Measurements from ENCODE around the gene RTN4R.

RTN4R gene

GRCh38 chr22:20257212-20258020, 10.7 kb downstream of the RTN4R start:
- DNase-seq (ENCODE audit: low read depth, low spot score) = no peak

GRCh38 chr22:20256551-20257211, 11.4 kb downstream of the RTN4R start:
- DNase-seq (ENCODE audit: low read depth, low spot score) = no peak

GRCh38 chr22:20256027-20256426, 12.1 kb downstream of the RTN4R start:
- DNase-seq (ENCODE audit: low read depth, low spot score) = no peak

- DNase-seq (ENCODE audit: low read depth, low spot score) = no peak
These were observed 12.9 kb downstream of the RTN4R start for GRCh38 chr22:20254975-20255946.

- no peak for DNase-seq (ENCODE audit: low read depth, low spot score)
These were observed 15.0 kb downstream of the RTN4R start for GRCh38 chr22:20253161-20253560.

- no peak for DNase-seq (ENCODE audit: low read depth, low spot score)
These were observed 16.1 kb downstream of the RTN4R start for GRCh38 chr22:20251981-20252380.

- DNase-seq (ENCODE audit: low read depth, low spot score) = no peak
These were observed 16.6 kb downstream of the RTN4R start for GRCh38 chr22:20251491-20251890.

- DNase-seq (ENCODE audit: low read depth, low spot score) = no peak
These were observed 18.2 kb downstream of the RTN4R start for GRCh38 chr22:20249797-20250354.

- DNase-seq (ENCODE audit: low read depth, low spot score) = no peak
These were observed 19.6 kb downstream of the RTN4R start for GRCh38 chr22:20248461-20248978.

- DNase-seq (ENCODE audit: low read depth, low spot score) = no peak
These were observed 20.4 kb downstream of the RTN4R start for GRCh38 chr22:20247608-20248171.

GRCh38 chr22:20247010-20247505, 21.1 kb downstream of the RTN4R start:
- peak; percentile 17 for DNase-seq (ENCODE audit: low read depth, low spot score)

- no peak for DNase-seq (ENCODE audit: low read depth, low spot score)
These were observed 21.6 kb downstream of the RTN4R start for GRCh38 chr22:20246368-20247009.

GRCh38 chr22:20245577-20246367, 22.3 kb downstream of the RTN4R start:
- peak; percentile 25 for DNase-seq (ENCODE audit: low read depth, low spot score)

GRCh38 chr22:20244691-20245576, 23.2 kb downstream of the RTN4R start:
- no peak for DNase-seq (ENCODE audit: low read depth, low spot score)

GRCh38 chr22:20244250-20244648, 23.9 kb downstream of the RTN4R start:
- no peak for DNase-seq (ENCODE audit: low read depth, low spot score)

GRCh38 chr22:20243537-20244249, 24.4 kb downstream of the RTN4R start:
- peak; percentile 42 for DNase-seq (ENCODE audit: low read depth, low spot score)

GRCh38 chr22:20243176-20243536, 25.0 kb downstream of the RTN4R start:
- no peak for DNase-seq (ENCODE audit: low read depth, low spot score)

Data from ELF-1 (cell line).